ENCODE results near the gene LMBR1L. TPM values are rescaled to one million over a fixed set of nuclear protein-coding genes. Genes with fewer than 3 reads are reported as not detected.

LMBR1L gene
- total RNA-seq, 1 experiment from 2014 or later: 78.2 TPM

DNA sequence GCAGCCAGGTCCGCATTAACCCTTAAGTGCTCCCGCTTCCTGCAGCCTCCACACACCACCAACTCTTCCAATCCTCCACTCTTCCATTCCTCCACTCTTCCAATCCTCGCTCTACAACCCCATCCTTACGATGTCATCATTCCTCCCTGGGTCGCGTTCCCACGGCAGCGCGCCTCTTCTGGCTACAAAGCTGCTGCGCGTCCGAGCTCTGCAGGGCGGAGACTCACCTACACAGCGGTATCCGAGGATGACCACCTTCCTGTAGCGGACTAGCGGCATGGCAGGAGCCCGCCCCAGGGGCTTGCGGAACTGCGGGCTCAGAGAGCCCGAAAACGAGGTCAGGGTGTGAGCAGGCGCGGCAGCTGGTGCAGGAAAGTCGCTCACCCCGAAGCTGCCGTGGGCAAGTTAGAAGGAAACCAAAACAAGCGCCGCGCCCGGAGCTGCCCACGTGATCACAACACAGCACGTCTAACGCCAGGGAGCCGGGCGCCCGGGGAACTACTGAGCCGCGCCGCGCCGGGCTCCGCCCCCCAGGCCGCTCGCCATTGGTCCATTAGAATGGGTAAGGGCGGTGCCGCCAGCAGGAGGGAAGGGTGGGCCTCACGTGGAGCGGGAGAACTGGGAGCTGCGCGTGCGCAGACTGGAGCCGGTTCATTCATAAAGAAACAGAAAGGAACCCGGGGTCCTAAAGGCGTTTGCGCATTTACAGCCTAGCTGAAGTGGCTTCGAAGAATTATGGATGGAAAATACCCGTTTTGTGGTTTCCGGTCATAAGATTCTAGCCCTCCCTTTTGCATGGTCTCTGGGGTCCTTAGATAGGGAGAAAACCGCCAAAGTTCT lies 40.9 kb downstream of the LMBR1L start, which contains the start of gene RHEBL1 (continued):
- TF ChIP-seq, protein P1, sequence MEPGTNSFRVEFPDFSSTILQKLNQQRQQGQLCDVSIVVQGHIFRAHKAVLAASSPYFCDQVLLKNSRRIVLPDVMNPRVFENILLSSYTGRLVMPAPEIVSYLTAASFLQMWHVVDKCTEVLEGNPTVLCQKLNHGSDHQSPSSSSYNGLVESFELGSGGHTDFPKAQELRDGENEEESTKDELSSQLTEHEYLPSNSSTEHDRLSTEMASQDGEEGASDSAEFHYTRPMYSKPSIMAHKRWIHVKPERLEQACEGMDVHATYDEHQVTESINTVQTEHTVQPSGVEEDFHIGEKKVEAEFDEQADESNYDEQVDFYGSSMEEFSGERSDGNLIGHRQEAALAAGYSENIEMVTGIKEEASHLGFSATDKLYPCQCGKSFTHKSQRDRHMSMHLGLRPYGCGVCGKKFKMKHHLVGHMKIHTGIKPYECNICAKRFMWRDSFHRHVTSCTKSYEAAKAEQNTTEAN (CRISPR knock-in tag; IDR thresholded peaks at IDR 0.05): no peak
- TF ChIP-seq CREB1 (CRISPR knock-in tag; IDR thresholded peaks at IDR 0.05) (no peak), PRRX2 (CRISPR knock-in tag; IDR thresholded peaks at IDR 0.05) (no peak), HMGA2 (CRISPR knock-in tag; IDR thresholded peaks at IDR 0.05) (no peak), FOXP1 (CRISPR knock-in tag; IDR thresholded peaks at IDR 0.05; ENCODE audit: borderline replicate concordance) (no peak), CBFB (CRISPR knock-in tag; IDR thresholded peaks at IDR 0.05; ENCODE audit: low read depth) (no peak), ATF1 (CRISPR knock-in tag; IDR thresholded peaks at IDR 0.05) (no peak), MXD4 (CRISPR knock-in tag; IDR thresholded peaks at IDR 0.05; ENCODE audit: borderline replicate concordance) (no peak), TEAD1 (CRISPR knock-in tag; IDR thresholded peaks at IDR 0.05) (0 out of 2 replicates have a peak, but pooled peaks have one; percentile 19), SMAD3 (CRISPR knock-in tag; IDR thresholded peaks at IDR 0.05; ENCODE audit: borderline replicate concordance) (no peak)
- TF ChIP-seq, protein P2, sequence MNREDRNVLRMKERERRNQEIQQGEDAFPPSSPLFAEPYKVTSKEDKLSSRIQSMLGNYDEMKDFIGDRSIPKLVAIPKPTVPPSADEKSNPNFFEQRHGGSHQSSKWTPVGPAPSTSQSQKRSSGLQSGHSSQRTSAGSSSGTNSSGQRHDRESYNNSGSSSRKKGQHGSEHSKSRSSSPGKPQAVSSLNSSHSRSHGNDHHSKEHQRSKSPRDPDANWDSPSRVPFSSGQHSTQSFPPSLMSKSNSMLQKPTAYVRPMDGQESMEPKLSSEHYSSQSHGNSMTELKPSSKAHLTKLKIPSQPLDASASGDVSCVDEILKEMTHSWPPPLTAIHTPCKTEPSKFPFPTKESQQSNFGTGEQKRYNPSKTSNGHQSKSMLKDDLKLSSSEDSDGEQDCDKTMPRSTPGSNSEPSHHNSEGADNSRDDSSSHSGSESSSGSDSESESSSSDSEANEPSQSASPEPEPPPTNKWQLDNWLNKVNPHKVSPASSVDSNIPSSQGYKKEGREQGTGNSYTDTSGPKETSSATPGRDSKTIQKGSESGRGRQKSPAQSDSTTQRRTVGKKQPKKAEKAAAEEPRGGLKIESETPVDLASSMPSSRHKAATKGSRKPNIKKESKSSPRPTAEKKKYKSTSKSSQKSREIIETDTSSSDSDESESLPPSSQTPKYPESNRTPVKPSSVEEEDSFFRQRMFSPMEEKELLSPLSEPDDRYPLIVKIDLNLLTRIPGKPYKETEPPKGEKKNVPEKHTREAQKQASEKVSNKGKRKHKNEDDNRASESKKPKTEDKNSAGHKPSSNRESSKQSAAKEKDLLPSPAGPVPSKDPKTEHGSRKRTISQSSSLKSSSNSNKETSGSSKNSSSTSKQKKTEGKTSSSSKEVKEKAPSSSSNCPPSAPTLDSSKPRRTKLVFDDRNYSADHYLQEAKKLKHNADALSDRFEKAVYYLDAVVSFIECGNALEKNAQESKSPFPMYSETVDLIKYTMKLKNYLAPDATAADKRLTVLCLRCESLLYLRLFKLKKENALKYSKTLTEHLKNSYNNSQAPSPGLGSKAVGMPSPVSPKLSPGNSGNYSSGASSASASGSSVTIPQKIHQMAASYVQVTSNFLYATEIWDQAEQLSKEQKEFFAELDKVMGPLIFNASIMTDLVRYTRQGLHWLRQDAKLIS (CRISPR knock-in tag; IDR thresholded peaks at IDR 0.05; ENCODE audit: borderline replicate concordance): no peak
- TF ChIP-seq, protein P3, sequence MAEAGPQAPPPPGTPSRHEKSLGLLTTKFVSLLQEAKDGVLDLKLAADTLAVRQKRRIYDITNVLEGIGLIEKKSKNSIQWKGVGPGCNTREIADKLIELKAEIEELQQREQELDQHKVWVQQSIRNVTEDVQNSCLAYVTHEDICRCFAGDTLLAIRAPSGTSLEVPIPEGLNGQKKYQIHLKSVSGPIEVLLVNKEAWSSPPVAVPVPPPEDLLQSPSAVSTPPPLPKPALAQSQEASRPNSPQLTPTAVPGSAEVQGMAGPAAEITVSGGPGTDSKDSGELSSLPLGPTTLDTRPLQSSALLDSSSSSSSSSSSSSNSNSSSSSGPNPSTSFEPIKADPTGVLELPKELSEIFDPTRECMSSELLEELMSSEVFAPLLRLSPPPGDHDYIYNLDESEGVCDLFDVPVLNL (CRISPR knock-in tag; IDR thresholded peaks at IDR 0.05; ENCODE audit: borderline replicate concordance, low read depth): no peak
- TF ChIP-seq, protein P4, sequence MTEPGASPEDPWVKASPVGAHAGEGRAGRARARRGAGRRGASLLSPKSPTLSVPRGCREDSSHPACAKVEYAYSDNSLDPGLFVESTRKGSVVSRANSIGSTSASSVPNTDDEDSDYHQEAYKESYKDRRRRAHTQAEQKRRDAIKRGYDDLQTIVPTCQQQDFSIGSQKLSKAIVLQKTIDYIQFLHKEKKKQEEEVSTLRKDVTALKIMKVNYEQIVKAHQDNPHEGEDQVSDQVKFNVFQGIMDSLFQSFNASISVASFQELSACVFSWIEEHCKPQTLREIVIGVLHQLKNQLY (CRISPR knock-in tag; IDR thresholded peaks at IDR 0.05): no peak
- TF ChIP-seq, protein P5, sequence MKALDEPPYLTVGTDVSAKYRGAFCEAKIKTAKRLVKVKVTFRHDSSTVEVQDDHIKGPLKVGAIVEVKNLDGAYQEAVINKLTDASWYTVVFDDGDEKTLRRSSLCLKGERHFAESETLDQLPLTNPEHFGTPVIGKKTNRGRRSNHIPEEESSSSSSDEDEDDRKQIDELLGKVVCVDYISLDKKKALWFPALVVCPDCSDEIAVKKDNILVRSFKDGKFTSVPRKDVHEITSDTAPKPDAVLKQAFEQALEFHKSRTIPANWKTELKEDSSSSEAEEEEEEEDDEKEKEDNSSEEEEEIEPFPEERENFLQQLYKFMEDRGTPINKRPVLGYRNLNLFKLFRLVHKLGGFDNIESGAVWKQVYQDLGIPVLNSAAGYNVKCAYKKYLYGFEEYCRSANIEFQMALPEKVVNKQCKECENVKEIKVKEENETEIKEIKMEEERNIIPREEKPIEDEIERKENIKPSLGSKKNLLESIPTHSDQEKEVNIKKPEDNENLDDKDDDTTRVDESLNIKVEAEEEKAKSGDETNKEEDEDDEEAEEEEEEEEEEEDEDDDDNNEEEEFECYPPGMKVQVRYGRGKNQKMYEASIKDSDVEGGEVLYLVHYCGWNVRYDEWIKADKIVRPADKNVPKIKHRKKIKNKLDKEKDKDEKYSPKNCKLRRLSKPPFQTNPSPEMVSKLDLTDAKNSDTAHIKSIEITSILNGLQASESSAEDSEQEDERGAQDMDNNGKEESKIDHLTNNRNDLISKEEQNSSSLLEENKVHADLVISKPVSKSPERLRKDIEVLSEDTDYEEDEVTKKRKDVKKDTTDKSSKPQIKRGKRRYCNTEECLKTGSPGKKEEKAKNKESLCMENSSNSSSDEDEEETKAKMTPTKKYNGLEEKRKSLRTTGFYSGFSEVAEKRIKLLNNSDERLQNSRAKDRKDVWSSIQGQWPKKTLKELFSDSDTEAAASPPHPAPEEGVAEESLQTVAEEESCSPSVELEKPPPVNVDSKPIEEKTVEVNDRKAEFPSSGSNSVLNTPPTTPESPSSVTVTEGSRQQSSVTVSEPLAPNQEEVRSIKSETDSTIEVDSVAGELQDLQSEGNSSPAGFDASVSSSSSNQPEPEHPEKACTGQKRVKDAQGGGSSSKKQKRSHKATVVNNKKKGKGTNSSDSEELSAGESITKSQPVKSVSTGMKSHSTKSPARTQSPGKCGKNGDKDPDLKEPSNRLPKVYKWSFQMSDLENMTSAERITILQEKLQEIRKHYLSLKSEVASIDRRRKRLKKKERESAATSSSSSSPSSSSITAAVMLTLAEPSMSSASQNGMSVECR (CRISPR knock-in tag; IDR thresholded peaks at IDR 0.05; ENCODE audit: borderline replicate concordance): peak; percentile 65; the same call in 1 of the 2 replicates
- TF ChIP-seq, protein P6, sequence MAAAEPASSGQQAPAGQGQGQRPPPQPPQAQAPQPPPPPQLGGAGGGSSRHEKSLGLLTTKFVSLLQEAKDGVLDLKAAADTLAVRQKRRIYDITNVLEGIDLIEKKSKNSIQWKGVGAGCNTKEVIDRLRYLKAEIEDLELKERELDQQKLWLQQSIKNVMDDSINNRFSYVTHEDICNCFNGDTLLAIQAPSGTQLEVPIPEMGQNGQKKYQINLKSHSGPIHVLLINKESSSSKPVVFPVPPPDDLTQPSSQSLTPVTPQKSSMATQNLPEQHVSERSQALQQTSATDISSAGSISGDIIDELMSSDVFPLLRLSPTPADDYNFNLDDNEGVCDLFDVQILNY (CRISPR knock-in tag; IDR thresholded peaks at IDR 0.05): peak; percentile 82; the same call in 1 of the 2 replicates
- TF ChIP-seq, protein P7, sequence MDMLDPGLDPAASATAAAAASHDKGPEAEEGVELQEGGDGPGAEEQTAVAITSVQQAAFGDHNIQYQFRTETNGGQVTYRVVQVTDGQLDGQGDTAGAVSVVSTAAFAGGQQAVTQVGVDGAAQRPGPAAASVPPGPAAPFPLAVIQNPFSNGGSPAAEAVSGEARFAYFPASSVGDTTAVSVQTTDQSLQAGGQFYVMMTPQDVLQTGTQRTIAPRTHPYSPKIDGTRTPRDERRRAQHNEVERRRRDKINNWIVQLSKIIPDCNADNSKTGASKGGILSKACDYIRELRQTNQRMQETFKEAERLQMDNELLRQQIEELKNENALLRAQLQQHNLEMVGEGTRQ (CRISPR knock-in tag; IDR thresholded peaks at IDR 0.05): peak; percentile 95
- TF ChIP-seq, protein P8, sequence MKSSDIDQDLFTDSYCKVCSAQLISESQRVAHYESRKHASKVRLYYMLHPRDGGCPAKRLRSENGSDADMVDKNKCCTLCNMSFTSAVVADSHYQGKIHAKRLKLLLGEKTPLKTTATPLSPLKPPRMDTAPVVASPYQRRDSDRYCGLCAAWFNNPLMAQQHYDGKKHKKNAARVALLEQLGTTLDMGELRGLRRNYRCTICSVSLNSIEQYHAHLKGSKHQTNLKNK (CRISPR knock-in tag; IDR thresholded peaks at IDR 0.05): no peak
- TF ChIP-seq, protein P9, sequence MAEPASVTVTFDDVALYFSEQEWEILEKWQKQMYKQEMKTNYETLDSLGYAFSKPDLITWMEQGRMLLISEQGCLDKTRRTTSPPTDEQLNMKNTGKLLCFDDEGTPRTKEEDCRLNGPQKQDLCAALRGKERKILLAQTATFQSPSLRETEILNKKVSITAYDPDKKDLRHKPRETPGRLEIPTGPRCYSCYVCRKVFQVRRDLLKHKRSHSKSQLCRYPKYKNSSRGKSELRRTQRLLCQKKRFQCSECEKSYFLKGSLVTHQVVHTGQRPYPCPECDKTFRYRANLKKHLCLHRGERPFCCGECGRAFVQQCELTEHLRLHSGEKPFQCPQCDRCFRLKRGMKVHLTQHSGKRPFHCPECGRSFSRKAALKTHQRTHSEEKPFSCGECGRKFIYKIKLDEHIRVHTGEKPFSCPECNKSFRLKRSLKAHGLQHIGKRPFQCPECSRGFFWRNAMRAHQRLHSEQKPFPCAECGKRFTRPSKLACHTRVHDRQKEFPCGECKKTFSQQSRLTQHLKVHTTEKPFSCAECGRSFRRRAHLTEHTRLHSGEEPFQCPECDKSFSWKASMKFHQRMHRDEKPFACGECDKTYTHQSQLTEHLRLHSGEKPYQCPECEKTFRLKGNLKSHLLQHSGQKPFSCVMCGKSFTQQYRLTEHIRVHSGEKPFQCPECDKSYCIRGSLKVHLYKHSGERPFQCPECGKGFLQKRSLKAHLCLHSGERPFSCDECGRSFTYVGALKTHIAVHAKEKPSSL (CRISPR knock-in tag; conservative IDR thresholded peaks at IDR 0.05): no peak
- TF ChIP-seq, protein P10, sequence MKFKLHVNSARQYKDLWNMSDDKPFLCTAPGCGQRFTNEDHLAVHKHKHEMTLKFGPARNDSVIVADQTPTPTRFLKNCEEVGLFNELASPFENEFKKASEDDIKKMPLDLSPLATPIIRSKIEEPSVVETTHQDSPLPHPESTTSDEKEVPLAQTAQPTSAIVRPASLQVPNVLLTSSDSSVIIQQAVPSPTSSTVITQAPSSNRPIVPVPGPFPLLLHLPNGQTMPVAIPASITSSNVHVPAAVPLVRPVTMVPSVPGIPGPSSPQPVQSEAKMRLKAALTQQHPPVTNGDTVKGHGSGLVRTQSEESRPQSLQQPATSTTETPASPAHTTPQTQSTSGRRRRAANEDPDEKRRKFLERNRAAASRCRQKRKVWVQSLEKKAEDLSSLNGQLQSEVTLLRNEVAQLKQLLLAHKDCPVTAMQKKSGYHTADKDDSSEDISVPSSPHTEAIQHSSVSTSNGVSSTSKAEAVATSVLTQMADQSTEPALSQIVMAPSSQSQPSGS (CRISPR knock-in tag; IDR thresholded peaks at IDR 0.05; ENCODE audit: borderline replicate concordance, low read depth): no peak
